ENCODE measurements around the gene SOWAHC. TPM values are rescaled to one million over a fixed set of nuclear protein-coding genes. Genes with fewer than 3 reads are reported as not detected.

The SOWAHC gene
- total and polyA plus RNA-seq, 2 of the 13 experiments (the other 11 are each of a cell fraction or from before 2014, with no cell fraction given): 21.2 to 22.5 TPM

GRCh38 chr2:109637749-109638570 lies 23.8 kb downstream of the SOWAHC start (continued):
- TF ChIP-seq, protein P1, sequence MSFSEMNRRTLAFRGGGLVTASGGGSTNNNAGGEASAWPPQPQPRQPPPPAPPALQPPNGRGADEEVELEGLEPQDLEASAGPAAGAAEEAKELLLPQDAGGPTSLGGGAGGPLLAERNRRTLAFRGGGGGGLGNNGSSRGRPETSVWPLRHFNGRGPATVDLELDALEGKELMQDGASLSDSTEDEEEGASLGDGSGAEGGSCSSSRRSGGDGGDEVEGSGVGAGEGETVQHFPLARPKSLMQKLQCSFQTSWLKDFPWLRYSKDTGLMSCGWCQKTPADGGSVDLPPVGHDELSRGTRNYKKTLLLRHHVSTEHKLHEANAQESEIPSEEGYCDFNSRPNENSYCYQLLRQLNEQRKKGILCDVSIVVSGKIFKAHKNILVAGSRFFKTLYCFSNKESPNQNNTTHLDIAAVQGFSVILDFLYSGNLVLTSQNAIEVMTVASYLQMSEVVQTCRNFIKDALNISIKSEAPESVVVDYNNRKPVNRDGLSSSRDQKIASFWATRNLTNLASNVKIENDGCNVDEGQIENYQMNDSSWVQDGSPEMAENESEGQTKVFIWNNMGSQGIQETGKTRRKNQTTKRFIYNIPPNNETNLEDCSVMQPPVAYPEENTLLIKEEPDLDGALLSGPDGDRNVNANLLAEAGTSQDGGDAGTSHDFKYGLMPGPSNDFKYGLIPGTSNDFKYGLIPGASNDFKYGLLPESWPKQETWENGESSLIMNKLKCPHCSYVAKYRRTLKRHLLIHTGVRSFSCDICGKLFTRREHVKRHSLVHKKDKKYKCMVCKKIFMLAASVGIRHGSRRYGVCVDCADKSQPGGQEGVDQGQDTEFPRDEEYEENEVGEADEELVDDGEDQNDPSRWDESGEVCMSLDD (CRISPR knock-in tag; IDR thresholded peaks at IDR 0.05; ENCODE audit: borderline replicate concordance): no peak
- TF ChIP-seq GPN1 (CRISPR knock-in tag; IDR thresholded peaks at IDR 0.05; ENCODE audit: borderline replicate concordance) (no peak), IKZF4 (CRISPR knock-in tag; IDR thresholded peaks at IDR 0.05; ENCODE audit: borderline replicate concordance, low read depth, not compliant biosample characterization) (no peak), SOX13 (IDR thresholded peaks at IDR 0.05) (0 out of 2 replicates have a peak, but pooled peaks have one; percentile 9), SOX13 (CRISPR knock-in tag; conservative IDR thresholded peaks at IDR 0.05 in 1 of 2, IDR thresholded peaks at IDR 0.05 in 1 of 2) (peak in 1 of 2 experiments; percentile 63; a peak in 1 of 4 replicates), FOXK1 (CRISPR knock-in tag; IDR thresholded peaks at IDR 0.05; ENCODE audit: borderline replicate concordance, low read depth) (peak; percentile 69; the same call in 1 of the 2 replicates), ZNF775 (CRISPR knock-in tag; IDR thresholded peaks at IDR 0.05; ENCODE audit: borderline replicate concordance) (no peak), ZNF556 (CRISPR knock-in tag; IDR thresholded peaks at IDR 0.05; ENCODE audit: borderline replicate concordance) (0 out of 2 replicates have a peak, but pooled peaks have one; percentile 11), EED (CRISPR knock-in tag; IDR thresholded peaks at IDR 0.05) (no peak), BCL3 (CRISPR knock-in tag; IDR thresholded peaks at IDR 0.05) (no peak), ZNF766 (CRISPR knock-in tag; IDR thresholded peaks at IDR 0.05; ENCODE audit: borderline replicate concordance) (no peak), NCOA2 (CRISPR knock-in tag; IDR thresholded peaks at IDR 0.05) (peak; percentile 67; the same call in 1 of the 2 replicates), MEIS1 (CRISPR knock-in tag; IDR thresholded peaks at IDR 0.05; ENCODE audit: borderline replicate concordance) (0 out of 2 replicates have a peak, but pooled peaks have one; percentile 28), MED1 (CRISPR knock-in tag; IDR thresholded peaks at IDR 0.05) (peak; percentile 96), SNAPC2 (CRISPR knock-in tag; IDR thresholded peaks at IDR 0.05) (0 out of 2 replicates have a peak, but pooled peaks have one; percentile 31)
- TF ChIP-seq, protein P2, sequence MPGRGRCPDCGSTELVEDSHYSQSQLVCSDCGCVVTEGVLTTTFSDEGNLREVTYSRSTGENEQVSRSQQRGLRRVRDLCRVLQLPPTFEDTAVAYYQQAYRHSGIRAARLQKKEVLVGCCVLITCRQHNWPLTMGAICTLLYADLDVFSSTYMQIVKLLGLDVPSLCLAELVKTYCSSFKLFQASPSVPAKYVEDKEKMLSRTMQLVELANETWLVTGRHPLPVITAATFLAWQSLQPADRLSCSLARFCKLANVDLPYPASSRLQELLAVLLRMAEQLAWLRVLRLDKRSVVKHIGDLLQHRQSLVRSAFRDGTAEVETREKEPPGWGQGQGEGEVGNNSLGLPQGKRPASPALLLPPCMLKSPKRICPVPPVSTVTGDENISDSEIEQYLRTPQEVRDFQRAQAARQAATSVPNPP (CRISPR knock-in tag; IDR thresholded peaks at IDR 0.05): no peak
- TF ChIP-seq, protein P3, sequence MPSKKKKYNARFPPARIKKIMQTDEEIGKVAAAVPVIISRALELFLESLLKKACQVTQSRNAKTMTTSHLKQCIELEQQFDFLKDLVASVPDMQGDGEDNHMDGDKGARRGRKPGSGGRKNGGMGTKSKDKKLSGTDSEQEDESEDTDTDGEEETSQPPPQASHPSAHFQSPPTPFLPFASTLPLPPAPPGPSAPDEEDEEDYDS (CRISPR knock-in tag; IDR thresholded peaks at IDR 0.05): peak; percentile 50; the same call in 1 of the 2 replicates
- TF ChIP-seq, protein P4, sequence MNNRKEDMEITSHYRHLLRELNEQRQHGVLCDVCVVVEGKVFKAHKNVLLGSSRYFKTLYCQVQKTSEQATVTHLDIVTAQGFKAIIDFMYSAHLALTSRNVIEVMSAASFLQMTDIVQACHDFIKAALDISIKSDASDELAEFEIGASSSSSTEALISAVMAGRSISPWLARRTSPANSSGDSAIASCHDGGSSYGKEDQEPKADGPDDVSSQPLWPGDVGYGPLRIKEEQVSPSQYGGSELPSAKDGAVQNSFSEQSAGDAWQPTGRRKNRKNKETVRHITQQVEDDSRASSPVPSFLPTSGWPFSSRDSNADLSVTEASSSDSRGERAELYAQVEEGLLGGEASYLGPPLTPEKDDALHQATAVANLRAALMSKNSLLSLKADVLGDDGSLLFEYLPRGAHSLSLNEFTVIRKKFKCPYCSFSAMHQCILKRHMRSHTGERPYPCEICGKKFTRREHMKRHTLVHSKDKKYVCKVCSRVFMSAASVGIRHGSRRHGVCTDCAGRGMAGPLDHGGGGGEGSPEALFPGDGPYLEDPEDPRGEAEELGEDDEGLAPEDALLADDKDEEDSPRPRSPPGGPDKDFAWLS (CRISPR knock-in tag; IDR thresholded peaks at IDR 0.05; ENCODE audit: borderline replicate concordance): no peak
- TF ChIP-seq, protein P5, sequence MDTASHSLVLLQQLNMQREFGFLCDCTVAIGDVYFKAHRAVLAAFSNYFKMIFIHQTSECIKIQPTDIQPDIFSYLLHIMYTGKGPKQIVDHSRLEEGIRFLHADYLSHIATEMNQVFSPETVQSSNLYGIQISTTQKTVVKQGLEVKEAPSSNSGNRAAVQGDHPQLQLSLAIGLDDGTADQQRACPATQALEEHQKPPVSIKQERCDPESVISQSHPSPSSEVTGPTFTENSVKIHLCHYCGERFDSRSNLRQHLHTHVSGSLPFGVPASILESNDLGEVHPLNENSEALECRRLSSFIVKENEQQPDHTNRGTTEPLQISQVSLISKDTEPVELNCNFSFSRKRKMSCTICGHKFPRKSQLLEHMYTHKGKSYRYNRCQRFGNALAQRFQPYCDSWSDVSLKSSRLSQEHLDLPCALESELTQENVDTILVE (CRISPR knock-in tag; IDR thresholded peaks at IDR 0.05): no peak
